Stimulated activated CD8-positive, alpha-beta memory T cell treated with anti-CD3 and anti-CD28 coated beads, Interleukin-12 subunit alpha, Interleukin-12 subunit beta, amount 100 ng/mL, for 24 hours (primary cell): ENCODE measurements around the gene TSPAN10.

Experiments used
- DNase-seq: peaks from one replicate; pipeline ENCODE4 v3.0.0-alpha.2; 2020; ENCODE audit errors: extremely low read depth

Gene TSPAN10

GRCh38 chr17:81635431-81635830, 1.6 kb upstream of the TSPAN10 start:
- no peak for DNase-seq

DNA sequence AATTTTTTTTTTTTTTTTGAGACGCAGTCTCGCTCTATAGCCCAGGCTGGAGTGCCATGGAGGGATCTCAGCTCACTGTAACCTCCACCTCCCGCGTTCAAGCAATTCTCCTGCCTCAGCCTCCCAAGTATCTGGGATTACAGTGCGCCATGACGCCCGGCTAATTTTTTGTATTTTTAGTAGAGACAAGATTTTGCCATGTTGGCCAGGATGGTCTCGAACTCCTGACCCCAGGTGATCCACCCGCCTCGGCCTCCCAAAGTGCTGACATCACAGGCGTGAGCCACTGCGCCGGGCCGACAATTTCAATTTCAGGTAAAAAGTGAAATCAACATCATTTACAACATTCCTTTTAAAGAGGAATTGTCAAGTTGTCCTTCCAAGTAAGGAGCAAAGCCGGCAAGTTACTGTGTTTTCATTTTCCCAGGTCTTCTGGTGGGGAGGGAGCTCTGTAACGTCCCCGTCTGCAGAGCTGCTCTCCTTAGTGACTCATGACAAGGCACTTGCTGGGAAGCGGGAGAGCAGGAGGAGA, 957 bp upstream of the TSPAN10 start:
- DNase-seq: no peak

DNA sequence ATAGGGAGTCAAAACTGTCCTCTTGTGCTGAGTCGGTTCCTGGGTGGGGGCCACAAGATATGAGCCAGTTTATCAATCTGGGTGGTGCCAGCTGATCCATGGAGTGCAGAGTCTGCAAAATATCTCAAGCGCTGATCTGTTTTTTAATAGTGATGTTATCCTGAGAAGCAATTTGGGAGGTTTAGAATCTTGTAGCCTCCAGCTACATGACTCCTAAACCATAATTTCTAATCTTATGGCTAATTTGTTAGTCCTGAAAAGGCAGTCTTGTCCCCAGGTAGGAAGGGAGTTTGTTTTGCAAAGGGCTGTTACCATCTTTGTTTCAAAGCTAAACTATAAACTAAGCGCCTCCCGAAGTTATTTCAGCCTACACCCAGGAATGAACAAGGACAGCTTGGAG, 1.7 kb downstream of the TSPAN10 start:
- no peak for DNase-seq

DNA sequence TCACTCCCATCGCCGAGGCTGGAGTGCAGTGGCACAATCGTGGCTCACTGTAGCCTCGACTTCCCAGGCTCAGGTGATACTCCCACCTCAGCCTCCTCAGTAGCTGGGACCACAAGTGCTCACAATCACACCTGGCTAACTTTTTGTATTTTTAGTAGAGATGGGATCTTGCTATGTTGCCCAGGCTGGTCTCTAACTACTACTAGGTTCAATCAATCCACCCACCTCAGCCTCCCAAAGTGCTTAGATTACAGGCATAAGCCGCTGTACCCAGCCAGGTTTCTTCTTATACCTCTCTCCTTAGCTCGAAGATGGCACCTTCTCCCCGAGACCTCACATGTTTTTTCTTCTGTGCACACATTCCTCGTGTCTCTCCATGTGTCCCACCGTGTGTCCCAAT, 3.0 kb downstream of the TSPAN10 start:
- DNase-seq: no peak

DNA sequence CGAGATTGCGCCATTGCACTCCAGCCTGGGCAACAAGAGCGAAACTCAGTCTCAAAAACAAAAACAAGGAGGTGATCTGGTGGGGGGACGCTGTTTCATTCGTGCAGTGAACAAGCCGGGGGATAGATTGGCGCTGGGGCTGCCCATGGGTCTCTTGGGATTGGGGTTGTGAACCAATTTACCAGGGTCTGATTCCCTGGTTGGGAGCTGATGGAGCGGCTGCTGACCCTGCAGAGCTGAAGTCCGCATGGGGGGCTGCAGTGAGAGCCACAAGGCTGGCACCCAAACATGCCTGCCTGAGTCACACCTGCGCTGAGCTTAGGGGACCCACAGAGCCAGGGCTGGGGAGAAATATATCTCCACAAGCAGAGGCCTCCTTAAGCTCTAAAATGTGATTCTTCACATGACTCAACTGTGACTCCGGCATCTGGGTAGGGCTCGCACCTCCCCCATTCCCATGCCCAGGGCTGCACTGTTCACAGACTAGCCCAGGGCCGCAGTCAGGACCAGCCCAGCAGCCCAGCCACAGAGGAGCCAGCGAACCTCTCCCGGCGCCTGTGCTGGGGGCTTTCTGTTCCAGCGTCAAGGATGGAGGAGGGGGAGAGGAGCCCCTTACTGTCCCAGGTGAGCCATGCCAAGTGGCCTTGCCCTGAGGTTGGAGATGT, 5.0 kb downstream of the TSPAN10 start:
- no peak for DNase-seq

- DNase-seq: no peak
These were observed 7.5 kb downstream of the TSPAN10 start for GRCh38 chr17:81644496-81644895.

- no peak for DNase-seq
These were observed 8.3 kb downstream of the TSPAN10 start for GRCh38 chr17:81644976-81645952.

GRCh38 chr17:81646869-81647600, 10.0 kb downstream of the TSPAN10 start:
- no peak for DNase-seq

DNA sequence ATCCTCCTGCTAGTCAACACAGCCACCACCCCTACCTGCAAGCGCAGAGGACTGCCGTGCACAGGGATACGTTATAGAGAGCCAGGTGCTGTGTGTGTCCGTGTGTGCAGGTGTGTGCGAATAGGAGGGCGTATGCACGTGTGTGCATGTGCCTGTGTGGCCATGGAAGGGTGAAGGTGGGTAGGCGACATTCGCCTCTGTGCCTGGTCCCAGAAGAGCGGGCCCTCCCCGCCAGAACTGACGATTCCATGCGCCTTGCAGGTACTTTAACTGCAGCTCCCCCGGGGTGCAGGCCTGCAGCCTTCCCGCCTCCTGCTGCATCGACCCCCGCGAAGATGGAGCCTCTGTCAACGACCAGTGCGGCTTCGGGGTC, 10.6 kb downstream of the TSPAN10 start:
- no peak for DNase-seq

DNA sequence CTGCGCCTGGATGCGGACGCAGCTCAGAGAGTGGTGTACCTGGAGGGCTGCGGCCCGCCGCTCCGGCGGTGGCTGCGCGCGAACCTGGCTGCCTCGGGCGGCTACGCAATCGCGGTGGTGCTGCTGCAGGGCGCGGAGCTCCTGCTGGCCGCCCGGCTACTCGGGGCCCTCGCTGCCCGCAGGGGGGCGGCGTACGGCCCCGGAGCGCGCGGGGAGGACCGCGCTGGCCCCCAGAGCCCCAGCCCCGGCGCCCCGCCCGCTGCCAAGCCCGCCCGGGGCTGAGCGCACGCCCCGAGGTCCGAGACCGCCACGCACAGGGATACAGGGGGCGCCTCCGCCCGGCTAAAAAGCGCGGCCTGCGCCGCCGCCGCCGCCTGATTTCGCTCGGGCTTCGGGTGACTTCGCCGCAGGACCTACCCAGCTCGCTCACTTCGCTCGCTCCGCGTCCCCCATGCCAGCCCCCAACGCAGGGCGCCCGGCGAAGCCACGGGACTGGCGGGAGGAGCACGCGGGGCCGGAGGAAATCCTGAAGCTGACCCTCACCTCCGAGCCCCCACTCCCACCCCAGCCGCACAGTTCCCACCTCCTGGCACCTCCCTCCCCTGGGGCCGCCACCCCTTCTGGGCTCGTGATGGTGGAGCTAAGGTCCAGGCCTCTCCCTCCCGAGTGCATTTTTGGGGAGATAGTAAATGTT, 11.2 kb downstream of the TSPAN10 start:
- DNase-seq: no peak

GRCh38 chr17:81648707-81649085, 11.7 kb downstream of the TSPAN10 start:
- no peak for DNase-seq

DNA sequence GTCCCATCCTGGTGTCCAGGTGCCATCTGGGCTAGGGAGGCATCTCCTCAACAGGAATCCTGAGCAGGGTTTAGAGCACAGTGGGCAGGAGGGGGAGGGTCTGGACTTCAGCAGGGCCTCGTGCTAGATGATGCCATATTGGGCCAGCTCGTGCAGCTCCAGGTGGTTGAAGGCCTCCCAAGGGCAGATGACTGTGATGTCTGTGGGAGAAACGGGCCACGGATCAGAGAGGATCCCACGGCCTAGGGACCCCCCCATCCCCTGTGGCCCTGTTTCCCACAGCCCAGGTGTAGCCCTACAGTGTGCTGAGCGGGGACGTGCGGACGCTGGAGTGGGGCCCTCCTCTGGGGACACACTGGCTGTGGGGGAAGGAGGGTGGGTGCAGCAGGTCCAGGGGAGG, 14.0 kb downstream of the TSPAN10 start:
- no peak for DNase-seq

- no peak for DNase-seq
These were observed 14.7 kb downstream of the TSPAN10 start for GRCh38 chr17:81651692-81652091.

DNA sequence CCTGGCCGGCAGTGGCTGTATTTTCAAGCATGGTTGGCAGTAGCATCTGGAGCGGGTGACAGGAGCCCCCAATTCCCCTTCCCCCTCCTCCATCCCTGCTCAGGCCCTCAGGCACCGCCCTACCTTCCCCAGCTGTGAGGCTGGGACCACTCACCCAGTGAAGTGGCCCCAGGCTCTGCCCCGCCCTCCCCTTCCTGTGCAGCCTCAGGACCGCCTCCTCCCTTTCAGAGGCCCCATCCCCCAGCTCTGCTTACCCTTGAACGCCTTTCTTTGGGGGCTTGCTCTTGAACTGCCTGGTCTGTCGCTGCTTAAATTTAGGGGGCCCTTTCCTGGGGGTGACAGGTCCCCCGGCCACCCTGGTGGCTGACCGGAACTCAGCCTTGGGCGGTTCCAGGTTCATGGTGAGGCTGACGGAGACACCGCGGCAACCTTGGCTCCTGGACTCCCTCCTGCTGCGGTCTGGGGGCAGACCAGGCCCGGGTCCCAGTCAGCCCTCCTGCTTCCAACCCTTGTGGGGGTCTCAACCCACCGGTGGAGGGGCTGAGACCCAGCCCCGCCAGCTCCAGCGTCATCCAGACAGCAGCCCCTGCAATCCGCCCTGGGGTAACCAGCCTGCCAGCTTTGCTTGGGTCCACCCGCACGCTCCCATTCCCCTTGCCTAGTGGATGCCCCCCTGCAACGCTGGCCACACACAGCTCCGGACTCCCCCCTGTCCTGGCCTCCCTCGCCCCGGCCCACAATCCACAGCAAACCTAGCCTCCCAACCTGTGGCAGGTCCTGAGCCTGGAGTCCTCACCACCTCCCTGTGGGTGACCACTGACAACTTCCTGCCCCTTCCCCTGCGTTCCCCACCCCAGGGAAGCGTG, 16.1 kb downstream of the TSPAN10 start:
- DNase-seq: no peak

DNA sequence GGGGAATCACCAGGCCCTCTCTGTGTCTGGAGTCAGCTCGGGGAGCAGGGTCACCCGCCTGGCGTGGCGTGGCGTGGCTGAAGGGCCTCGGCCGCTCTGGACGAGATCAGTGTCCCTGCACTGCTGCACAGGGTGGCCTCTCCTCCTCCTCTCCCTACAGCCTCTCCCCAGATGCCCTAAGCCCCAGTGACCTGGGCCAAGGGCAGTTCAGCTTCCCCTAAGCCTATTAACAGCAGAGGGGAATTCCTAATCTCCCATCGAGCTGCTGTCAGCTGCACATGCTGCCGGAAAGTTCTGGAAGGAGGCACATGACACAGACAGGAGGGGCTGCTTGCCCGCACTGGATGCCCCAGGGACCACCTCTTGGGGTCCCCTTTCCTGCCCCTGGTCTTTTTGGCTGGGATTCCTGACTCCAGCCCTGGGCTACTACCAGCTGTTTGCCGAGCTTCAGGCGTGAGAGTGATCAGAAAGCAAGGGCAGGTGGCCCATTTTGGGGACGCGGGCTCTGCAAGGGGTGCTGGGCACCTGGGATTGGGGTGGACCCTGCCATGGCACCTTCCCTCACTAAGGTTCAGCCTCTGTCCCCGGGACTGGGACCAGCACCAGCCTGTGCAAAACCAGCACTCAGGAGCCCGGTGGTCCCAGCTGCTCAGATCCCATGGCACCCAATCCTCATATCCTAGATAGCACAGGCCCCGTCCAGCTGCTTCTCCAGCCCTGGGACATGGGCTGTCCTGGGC, 18.6 kb downstream of the TSPAN10 start:
- no peak for DNase-seq

DNA sequence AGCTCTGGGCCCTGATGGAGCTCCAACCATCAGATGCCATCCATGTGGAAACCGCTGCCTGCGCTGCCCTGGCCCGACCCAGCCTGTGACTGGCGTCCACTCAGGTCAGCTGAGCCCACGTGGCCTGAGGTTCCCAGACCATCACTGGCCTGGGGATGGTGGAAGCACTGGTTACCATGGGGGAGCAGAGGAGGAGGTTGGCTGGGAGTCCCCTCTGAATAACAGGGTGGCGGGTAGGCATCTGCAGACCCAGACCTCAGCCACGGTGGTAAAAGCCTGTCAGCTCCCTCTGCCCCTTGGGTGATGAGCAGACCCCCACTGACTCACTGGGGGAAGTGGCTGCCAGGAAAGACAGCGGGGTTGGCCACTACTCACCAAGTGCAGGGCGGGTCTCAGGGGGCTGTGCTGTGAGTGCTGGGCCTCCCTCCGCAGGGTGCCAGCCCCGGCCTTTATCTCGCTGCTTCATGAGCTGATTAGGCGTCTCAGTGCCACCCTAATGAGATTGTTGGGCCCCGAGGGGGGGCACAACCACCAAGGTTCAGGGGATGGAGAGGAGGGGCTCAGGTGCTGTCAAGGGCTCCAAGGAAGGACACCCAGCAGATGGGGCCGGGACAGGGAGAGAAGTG, 19.2 kb downstream of the TSPAN10 start, which contains the start of gene PDE6G:
Gene PDE6G (minus strand): TSS at position 425 of the 626 bp plus-strand sequence. CDS start 3,237 bp downstream, outside the sequence.
- DNase-seq: no peak

DNA sequence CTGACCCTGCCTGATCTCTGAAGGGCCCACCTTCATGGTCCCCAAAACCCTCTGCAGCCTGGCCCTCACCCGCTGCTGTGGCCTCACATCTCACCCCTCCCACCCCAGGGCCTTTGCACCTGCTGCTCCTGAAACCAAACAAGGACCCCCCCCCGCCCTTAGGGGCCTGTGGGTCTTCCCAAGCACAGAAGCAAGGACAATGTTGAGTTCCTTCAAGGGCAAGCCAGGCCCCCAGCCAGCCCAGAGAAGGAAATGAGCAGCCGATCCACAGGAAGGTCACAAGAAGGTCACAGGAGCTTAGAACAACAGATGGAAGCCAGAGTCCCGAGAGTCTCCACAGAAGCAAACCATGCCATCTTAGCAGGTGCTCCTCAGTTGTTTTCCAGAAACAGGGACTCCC, 19.8 kb downstream of the TSPAN10 start:
- DNase-seq: no peak

GRCh38 chr17:81659038-81659437, 22.0 kb downstream of the TSPAN10 start:
- DNase-seq: no peak

DNA sequence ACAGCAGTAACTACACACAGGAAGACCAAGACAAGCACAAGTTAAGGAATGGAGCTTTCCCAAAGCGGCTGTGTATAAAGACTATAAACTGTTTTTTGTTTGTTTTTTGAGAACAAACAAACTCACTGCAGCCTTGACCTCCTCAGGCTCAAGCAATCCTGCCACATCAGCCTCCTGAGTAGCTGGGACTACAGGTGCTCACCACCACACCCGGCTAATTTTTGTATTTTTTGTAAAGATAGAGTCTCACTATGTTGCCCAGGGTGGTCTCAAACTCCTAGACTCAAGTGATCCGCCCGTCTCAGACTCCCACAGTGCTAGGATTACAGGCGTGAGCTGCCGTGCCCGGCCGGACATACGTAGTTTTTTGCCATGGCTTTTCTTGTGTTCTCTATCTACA, 23.4 kb downstream of the TSPAN10 start:
- DNase-seq: no peak
